Measurements from ENCODE around the gene RAPGEF5.

Gene RAPGEF5

DNA sequence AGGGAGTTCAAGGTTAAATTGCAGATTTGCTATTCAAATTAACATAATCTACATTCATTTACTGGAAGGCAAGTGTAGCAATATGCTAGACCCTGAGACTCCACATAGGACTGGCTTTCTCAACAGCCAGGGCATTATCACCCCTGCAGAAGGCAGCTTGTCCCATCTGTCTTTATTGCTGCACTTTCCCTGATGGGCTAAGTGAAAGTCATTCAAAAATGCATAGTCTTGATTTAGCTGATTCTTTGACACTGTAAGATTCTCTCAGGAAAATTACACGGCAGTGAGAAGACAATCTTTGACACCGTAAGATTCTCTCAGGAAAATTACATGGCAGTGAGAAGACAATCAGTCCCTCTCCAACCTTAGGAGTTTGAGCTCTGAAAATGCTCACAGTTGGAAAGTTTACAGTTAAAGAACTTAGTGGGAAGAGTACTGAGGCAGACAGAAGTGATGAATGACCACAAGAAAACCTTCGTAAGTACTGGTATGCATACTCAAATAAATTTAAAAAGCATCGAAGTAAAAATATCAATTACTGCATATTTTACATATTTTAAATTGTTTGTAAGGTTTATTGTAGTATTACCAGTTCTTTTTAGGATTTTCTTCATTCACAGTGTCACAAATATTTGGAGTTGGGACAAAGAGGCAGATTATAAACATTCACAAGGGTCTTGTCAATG, 88.9 kb downstream of the RAPGEF5 start:
- no peak for DNase-seq (ENCODE audit: low read depth in 2 of 2)

- no peak for DNase-seq (ENCODE audit: low read depth in 2 of 2)
Observed at GRCh38 chr7:22262538-22262937, 94.4 kb downstream of the RAPGEF5 start.

DNA sequence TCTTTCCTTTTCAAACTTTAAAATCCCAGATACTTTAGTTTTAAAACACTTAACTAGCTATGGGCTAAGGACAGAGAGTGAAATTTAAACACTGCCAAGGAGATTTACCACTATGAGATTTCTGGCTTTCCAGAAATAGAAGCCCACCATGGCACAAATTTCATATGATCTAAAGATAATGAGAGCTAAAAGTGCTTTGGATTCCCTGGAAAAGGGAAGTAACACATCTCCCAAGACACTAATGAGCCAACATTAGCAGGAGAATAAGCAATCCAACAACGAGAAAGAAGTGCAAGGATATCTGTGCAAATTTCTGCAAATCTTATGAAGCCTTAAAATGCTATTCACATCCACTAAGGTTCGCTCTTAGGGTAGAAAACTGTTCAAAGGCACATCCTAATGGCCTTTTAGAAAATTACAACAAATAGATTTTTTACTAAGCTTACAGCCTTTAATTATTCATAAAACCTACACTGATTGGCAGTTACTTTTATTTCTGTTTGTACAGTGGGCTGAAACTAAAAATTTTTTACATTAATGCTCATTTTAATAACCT, 100.3 kb downstream of the RAPGEF5 start:
- DNase-seq (ENCODE audit: low read depth in 2 of 2), result no peak

DNA sequence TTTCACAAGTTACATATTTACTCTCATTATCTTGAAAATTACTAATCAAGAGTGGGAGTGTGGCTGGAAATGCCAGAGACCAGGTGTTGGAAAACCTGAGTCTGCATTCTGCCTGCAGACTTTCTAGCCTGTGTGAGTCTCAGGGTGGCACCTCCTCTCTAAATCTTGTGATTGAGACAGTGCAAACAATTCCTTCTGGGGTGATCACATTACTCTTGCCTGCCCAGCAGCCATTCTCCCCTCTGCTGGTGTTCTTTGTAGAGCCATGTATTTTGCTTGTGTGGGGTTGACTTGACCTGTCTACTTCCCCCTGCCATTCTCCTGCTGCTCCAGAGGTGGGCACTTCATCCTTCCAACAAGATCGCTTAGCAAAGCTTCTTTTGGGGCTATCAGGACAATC, 101.1 kb downstream of the RAPGEF5 start:
- DNase-seq (ENCODE audit: low read depth in 2 of 2), result no peak

GRCh38 chr7:22255342-22255741, 101.6 kb downstream of the RAPGEF5 start:
- no peak for DNase-seq (ENCODE audit: low read depth in 2 of 2)

DNA sequence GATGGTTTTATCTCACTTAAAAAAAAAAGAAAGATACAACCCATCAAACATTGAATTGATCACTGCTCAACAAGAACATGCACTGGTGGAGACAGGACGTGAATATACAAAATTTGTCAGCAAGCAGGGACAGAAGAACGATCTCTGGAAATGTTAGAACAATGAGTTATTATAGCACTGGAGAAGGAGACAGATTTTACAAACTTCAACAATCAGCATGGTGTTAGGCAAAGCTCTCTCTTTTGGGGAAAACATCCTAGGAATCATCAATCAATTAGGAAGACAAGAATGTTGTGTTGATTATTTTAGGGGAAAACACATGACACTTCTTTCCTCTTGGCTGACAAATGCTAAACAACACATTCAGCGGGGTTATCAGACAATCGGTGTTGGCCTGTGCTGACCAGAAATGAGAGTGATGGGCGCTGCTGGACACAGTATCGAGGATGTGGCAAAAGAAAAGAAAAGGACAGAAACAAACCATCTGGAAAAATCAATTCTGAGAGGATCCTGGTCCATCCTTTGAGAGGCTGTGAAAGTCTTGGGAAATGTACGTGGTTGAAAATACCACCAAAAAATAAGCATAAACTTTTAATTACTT, 103.9 kb downstream of the RAPGEF5 start:
- no peak for DNase-seq (ENCODE audit: low read depth in 2 of 2)

DNA sequence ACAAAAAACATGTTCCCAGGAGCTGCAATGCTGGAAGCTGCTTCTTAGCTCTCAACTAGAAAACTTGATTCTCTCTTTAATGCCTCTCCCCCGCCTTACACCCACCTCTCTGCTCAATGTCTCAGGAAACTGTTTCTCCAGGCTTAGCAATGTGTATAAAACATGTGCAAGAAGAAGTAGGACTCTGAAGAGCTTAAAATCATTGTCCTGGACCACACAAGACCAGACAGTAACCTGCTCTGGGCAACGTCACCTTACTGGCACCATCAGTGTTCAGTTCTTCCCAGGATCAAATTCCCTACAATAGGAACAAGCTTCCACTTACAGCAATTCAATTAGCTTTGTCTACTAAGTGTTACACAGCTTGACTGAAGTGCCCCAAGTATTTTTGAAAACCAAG, 104.9 kb downstream of the RAPGEF5 start:
- DNase-seq (ENCODE audit: low read depth in 2 of 2), result no peak

DNA sequence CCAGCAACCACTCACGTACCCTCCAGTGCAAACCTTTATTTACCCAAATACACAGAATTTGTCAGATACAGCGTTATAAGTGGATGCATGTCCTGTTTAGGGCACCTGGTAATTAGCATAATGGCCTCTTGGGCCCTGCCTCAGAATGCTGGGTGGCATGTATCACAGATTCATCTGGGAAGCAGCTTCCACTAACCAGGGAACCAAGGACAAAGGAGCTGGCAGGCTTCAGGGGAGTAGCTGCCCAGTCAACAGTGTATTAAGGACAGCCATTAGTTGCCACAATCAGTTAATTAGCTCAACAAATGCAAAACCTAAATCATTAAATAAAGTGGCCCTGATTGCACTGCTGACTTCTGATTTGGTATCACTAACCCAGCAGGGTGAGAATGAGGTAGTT, 105.7 kb downstream of the RAPGEF5 start:
- DNase-seq (ENCODE audit: low read depth in 2 of 2), result no peak

DNA sequence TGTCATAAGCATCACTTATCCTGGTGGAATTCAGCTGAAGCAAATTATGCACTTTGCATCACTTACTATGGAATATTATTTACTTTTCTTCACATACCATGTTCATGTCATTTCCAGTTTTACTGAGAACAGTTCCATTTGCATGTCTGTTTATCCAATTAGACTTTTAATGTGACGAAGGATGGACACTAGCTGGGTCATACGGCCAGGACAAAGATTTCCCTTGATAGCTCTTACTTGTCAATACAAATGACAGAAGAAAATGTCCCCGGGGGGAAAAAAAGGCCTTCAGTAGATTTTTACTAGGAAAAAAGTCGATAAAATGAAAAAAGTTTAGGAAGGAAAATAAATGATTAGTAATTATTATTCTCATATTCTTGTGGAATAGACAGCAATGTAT, 106.6 kb downstream of the RAPGEF5 start:
- no peak for DNase-seq (ENCODE audit: low read depth in 2 of 2)

GRCh38 chr7:22248111-22248809, 108.7 kb downstream of the RAPGEF5 start:
- DNase-seq (ENCODE audit: low read depth in 2 of 2), result no peak

DNA sequence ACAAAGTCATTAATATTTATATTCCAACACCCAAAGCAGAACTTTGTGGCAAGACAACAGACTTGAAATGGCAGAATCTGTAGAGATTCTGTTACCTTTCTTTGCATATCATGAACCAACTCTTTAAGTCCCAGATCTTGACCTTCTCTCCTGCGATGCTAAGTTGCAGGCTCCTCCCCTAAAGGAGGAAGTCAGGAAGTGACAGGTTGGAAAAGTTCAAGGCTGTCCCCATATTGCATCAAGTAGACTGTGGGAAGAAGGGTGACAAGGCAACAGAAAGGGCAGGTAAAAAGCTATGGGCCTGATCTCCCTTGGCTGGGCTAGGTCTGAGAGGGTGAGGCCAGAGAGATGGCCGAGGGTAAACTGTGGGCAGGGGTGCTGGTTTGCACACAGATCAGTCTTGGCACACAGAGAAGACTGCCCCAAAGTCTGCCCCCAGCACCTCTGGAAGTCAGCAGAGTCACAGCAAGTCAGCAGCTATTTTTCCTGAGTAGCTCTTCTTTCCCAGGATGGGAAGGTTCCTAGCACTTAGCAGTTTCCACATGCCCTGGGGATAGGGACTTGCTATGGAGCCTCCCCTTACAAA, 115.1 kb downstream of the RAPGEF5 start:
- DNase-seq (ENCODE audit: low read depth in 2 of 2), result no peak

GRCh38 chr7:22240904-22241571, 115.9 kb downstream of the RAPGEF5 start:
- no peak for DNase-seq (ENCODE audit: low read depth in 2 of 2)

- no peak for DNase-seq (ENCODE audit: low read depth in 2 of 2)
Observed at GRCh38 chr7:22238354-22239311, 118.3 kb downstream of the RAPGEF5 start.

GRCh38 chr7:22235134-22235533, 121.8 kb downstream of the RAPGEF5 start:
- DNase-seq (ENCODE audit: low read depth in 2 of 2), result no peak

DNA sequence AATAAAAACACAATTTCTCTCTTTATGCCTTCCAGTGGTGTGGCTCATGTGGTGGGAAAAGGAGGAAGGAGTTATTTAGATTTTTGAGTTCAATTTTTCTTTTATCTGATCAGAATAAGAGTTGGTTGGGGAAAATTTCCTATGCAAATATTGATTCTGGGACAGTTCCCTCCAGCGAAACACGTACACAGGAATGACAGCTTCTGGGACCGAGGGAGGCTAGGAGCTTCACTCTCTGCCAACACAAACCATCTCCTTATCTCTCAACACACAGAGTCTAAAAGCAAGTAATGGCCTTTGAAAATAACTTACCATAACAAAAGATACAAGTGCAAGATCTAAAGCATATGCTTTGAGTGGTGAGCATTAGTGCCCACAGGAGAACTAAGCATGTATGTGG, 122.7 kb downstream of the RAPGEF5 start:
- DNase-seq (ENCODE audit: low read depth in 2 of 2), result no peak

GRCh38 chr7:22231806-22232205, 125.1 kb downstream of the RAPGEF5 start:
- no peak for DNase-seq (ENCODE audit: low read depth in 2 of 2)

DNA sequence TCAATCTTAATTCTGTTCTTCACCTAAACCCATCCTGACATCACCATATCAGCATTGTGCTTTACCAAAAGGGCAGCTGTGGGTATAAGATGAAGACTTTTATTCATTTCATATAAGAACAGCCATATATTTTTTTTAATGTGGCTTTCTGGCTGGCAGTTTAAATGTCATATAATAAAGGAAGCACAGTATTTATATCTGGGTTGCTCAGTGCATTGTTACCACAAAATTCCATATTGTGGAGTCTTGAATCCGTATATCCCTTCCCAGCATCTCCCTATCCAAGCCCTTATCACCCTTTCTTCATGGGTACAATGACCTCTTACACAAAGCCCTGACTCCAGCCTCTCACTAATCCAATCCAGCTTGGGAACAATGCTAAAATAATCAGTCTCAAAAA, 125.8 kb downstream of the RAPGEF5 start:
- DNase-seq (ENCODE audit: low read depth in 2 of 2), result no peak

DNA sequence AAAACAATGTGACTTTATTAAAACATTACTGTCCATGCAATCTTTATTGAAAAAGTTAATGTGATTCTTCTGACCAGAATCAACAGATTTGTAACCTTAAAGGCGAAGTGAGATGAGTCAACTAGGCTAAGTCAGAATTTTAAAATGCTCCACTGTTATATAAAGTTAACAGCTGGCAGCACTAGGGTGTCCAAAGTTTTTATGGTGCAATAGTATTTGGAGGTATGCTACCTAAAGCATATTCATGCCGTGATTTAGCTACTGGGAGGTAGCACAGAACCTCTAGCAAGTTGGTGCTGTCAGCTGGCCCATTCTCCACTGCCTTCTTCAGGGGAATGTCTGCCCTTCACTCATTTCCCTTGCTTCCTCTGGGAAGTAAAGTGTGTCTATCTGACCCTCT, 126.7 kb downstream of the RAPGEF5 start:
- DNase-seq (ENCODE audit: low read depth in 2 of 2), result no peak

- DNase-seq (ENCODE audit: low read depth in 2 of 2), result no peak
Observed at GRCh38 chr7:22229148-22229547, 127.8 kb downstream of the RAPGEF5 start.

DNA sequence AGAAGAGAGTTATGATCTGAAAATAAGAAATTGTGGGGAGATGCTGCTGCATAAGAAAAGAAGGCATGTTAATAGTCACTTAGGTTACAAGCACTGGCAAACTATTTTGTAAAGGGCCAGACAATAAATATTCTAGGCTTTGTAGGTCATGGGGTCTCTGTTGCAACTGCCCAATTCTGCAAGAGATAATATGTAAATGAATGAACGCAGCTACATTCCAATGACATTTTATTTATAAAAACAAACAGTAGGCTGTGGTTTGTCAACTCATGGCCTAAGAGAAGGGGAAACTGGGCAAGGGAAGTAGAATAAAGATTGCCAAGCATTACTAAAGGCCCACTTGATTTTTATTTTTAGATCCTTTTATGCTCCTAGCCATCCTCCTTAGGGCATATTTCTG, 133.1 kb downstream of the RAPGEF5 start:
- no peak for DNase-seq (ENCODE audit: low read depth in 2 of 2)

DNA sequence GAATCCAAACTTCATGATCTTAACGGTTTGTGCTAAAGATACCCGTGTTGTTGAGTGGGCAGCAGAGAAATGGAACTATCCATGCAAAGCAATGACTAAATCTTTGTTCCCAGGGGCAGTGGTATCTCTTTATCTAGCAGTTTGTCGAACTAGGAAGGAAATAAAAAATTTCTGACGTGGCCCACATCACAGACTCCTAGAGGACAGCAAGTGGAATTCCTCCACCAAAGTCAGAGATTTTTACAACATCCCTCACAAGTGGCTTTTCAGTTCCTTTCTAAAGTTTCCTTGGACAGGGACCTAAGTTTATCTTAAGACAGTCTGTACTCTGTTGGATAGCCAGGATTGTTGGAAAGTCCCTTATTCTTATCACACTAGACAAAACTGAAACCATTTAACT, 136.0 kb downstream of the RAPGEF5 start:
- DNase-seq (ENCODE audit: low read depth in 2 of 2), result no peak
